ENCODE measurements around the gene NPEPL1.

The NPEPL1 gene

GRCh38 chr20:58701431-58702160 is 9.0 kb downstream of the NPEPL1 start:
- DNase-seq, result no peak

- no peak for DNase-seq
These were observed 9.5 kb downstream of the NPEPL1 start for GRCh38 chr20:58702161-58702510.

GRCh38 chr20:58702859-58703648 is 10.5 kb downstream of the NPEPL1 start:
- DNase-seq, result no peak

GRCh38 chr20:58703765-58704371 is 11.3 kb downstream of the NPEPL1 start:
- no peak for DNase-seq

GRCh38 chr20:58705208-58705926 is 12.8 kb downstream of the NPEPL1 start:
- no peak for DNase-seq

GRCh38 chr20:58706150-58706892 is 13.7 kb downstream of the NPEPL1 start:
- DNase-seq, result no peak

- no peak for DNase-seq
These were observed 14.5 kb downstream of the NPEPL1 start for GRCh38 chr20:58706975-58707681.

- DNase-seq, result no peak
These were observed 15.2 kb downstream of the NPEPL1 start for GRCh38 chr20:58707770-58708169.

GRCh38 chr20:58708246-58708931 is 15.8 kb downstream of the NPEPL1 start:
- no peak for DNase-seq

- DNase-seq, result no peak
These were observed 16.6 kb downstream of the NPEPL1 start for GRCh38 chr20:58709013-58709702.

GRCh38 chr20:58709703-58710039 is 17.1 kb downstream of the NPEPL1 start:
- no peak for DNase-seq

- no peak for DNase-seq
These were observed 18.1 kb downstream of the NPEPL1 start for GRCh38 chr20:58710481-58711265.

- DNase-seq, result no peak
These were observed 18.9 kb downstream of the NPEPL1 start for GRCh38 chr20:58711266-58712051.

- no peak for DNase-seq
These were observed 19.7 kb downstream of the NPEPL1 start for GRCh38 chr20:58712151-58712791.

GRCh38 chr20:58712806-58713731 is 20.5 kb downstream of the NPEPL1 start:
- DNase-seq, result no peak

GRCh38 chr20:58713801-58714339 is 21.3 kb downstream of the NPEPL1 start:
- no peak for DNase-seq

- no peak for DNase-seq
These were observed 21.8 kb downstream of the NPEPL1 start for GRCh38 chr20:58714340-58714922.

Measured in activated CD4-positive, CD25-positive, alpha-beta regulatory T cell (primary cell).